Left ventricle myocardium inferior (tissue), 1 donor: Measurements from ENCODE around the gene DZIP3. TPM values are rescaled to one million over a fixed set of nuclear protein-coding genes. Genes with fewer than 3 reads are reported as not detected.

Source experiments
- DNase-seq: peaks from one replicate; pipeline ENCODE4 v3.0.0-alpha.2; 2020
- H3K27ac ChIP-seq: fragments of 200-600 bp; replicated peaks from 2 replicates; pipeline ENCODE4 v1.8.0; 2021
- H3K27me3 ChIP-seq: fragments of 200-600 bp; 2 replicates; pipeline ENCODE4 v1.8.0; 2021; ENCODE audit warnings: low read depth
- H3K36me3 ChIP-seq: fragments of 200-600 bp; 2 replicates; pipeline ENCODE4 v1.8.0; 2021
- H3K4me1 ChIP-seq: fragments of 200-600 bp; 2 replicates; pipeline ENCODE4 v1.8.0; 2021
- H3K4me3 ChIP-seq: fragments of 200-600 bp; 2 replicates; pipeline ENCODE4 v1.8.0; 2021; ENCODE audit warnings: mild to moderate bottlenecking, moderate library complexity
- H3K9me3 ChIP-seq: fragments of 200-600 bp; replicated peaks from 2 replicates; pipeline ENCODE4 v1.8.0; 2021
- CTCF ChIP-seq: fragments of 200-600 bp; IDR thresholded peaks from 2 replicates; pipeline ENCODE4 v1.8.0; 2021; ENCODE audit warnings: antibody characterized with exemption, mild to moderate bottlenecking, borderline replicate concordance
- intact Hi-C: fragments of 100-400 bp; cut with micrococcal nuclease; formaldehyde crosslinking; loops from one replicate; pipeline ENCODE4 v1.11.0; 2022
- total RNA-seq: library from RNA; stranded (reverse); fragmentation: NEBNext Ultra II Directional; extraction: Animal tissue kit (Norgen Biotek cat#: 25700); gene quantifications from one replicate; pipeline ENCODE4 v1.2.1, GENCODE V29; 2021
- donor health status: DM: no; HTN: yes; CAD: no; lungs with severe emphysema.

The DZIP3 gene
- total RNA-seq, 1 donor from 2014 or later, result 23.9 TPM

GRCh38 chr3:108719178-108719806 is 129.8 kb downstream of the DZIP3 start:
- TF ChIP-seq CTCF, result no peak
- H3K9me3 ChIP-seq, result no peaks in the 10 kb centered on the region
- DNase-seq, result no peak
- no peak overlapping the region for H3K4me3 ChIP-seq
- no peaks in the 10 kb centered on the region for H3K36me3 ChIP-seq
- intact Hi-C loops, result no loop called here
- H3K4me1 ChIP-seq, result no peaks in the 10 kb centered on the region
- no peaks in the 10 kb centered on the region for H3K27me3 ChIP-seq
- no peak overlapping the region for H3K27ac ChIP-seq

- no peak overlapping the region for H3K27ac ChIP-seq
- no peak for TF ChIP-seq CTCF
- H3K4me3 ChIP-seq, result no peak overlapping the region
- no peaks in the 10 kb centered on the region for H3K4me1 ChIP-seq
- no peak for DNase-seq
- intact Hi-C loops, result no loop called here
- H3K9me3 ChIP-seq, result no peaks in the 10 kb centered on the region
- H3K36me3 ChIP-seq, result no peaks in the 10 kb centered on the region
- H3K27me3 ChIP-seq, result no peaks in the 10 kb centered on the region
These were observed 133.2 kb downstream of the DZIP3 start for GRCh38 chr3:108722724-108723123.

GRCh38 chr3:108724101-108724500 is 134.6 kb downstream of the DZIP3 start:
- no peaks in the 10 kb centered on the region for H3K4me1 ChIP-seq
- no peak overlapping the region for H3K27ac ChIP-seq
- intact Hi-C loops, result no loop called here
- H3K4me3 ChIP-seq, result no peak overlapping the region
- TF ChIP-seq CTCF, result no peak
- H3K9me3 ChIP-seq, result no peaks in the 10 kb centered on the region
- DNase-seq, result no peak
- no peaks in the 10 kb centered on the region for H3K27me3 ChIP-seq
- H3K36me3 ChIP-seq, result no peaks in the 10 kb centered on the region

- H3K4me1 ChIP-seq, result no peaks in the 10 kb centered on the region
- TF ChIP-seq CTCF, result no peak
- H3K4me3 ChIP-seq, result no peak overlapping the region
- no peak for DNase-seq
- intact Hi-C loops, result no loop called here
- no peak overlapping the region for H3K27ac ChIP-seq
- H3K27me3 ChIP-seq, result no peaks in the 10 kb centered on the region
- no peaks in the 10 kb centered on the region for H3K9me3 ChIP-seq
- H3K36me3 ChIP-seq, result no peaks in the 10 kb centered on the region
These were observed 138.6 kb downstream of the DZIP3 start for GRCh38 chr3:108728105-108728504.

- H3K4me1 ChIP-seq, result no peaks in the 10 kb centered on the region
- no peaks in the 10 kb centered on the region for H3K9me3 ChIP-seq
- H3K36me3 ChIP-seq, result no peaks in the 10 kb centered on the region
- DNase-seq, result no peak
- no peaks in the 10 kb centered on the region for H3K27me3 ChIP-seq
- intact Hi-C loops, result no loop called here
- H3K4me3 ChIP-seq, result no peak overlapping the region
- no peak for TF ChIP-seq CTCF
- no peak overlapping the region for H3K27ac ChIP-seq
These were observed 139.4 kb downstream of the DZIP3 start for GRCh38 chr3:108728934-108729333.
